Measurements from ENCODE around the gene INAFM1. TPM values are rescaled to one million over a fixed set of nuclear protein-coding genes. Genes with fewer than 3 reads are reported as not detected.
"Not testable (repeated sequence)": the region's sequence is repeated elsewhere in the genome, so short reads cannot be mapped to it uniquely, and the experiment has no call there.

Gene INAFM1
- polyA plus RNA-seq, 1 of the 3 experiments (the other 2 are of a cell fraction), result 5.5 TPM

DNA sequence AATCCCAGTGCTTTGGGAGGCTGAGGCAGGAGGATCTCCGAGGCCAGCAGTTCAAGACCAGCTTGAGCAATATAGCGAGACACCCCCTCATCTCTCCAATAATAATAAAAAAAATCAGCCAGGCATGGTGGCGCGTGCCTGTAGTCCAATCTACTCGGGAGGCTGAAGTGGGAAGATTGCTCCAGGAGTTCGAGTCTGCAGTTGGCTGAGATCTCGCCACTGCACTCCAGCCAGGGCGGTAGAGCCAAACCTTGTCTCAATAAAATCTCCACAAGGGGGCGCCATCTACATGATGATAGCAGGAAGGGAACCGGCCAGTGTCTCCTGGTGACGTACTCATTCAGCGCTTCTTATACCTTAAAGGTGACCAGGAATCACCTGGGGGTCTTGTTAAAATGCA is 21.4 kb downstream of the INAFM1 start:
- Histone ChIP-seq H3K79me2 (ENCODE audit: insufficient read depth) (no peaks in the 10 kb centered on the region), H3K27ac (ENCODE audit: low read depth in 2 of 2, low read length in 1 of 2) (no peak overlapping the region), H2AFZ (ENCODE audit: low read depth) (no peak overlapping the region), H3K36me3 (replicated peaks in 1 of 2; ENCODE audit: control insufficient read depth in 1 of 2, insufficient read depth in 2 of 2, low read length in 1 of 2) (no peaks in the 10 kb centered on the region), H4K20me1 (ENCODE audit: insufficient read depth) (no peaks in the 10 kb centered on the region), H3K27me3 (ENCODE audit: insufficient read depth) (no peaks in the 10 kb centered on the region), H3K4me1 (ENCODE audit: control insufficient read depth in 1 of 2, insufficient read depth in 2 of 2, low read depth in 1 of 2, low read length in 1 of 2) (no peaks in the 10 kb centered on the region), H3K4me2 (no peak overlapping the region), H3K9me2 (no peaks in the 10 kb centered on the region), H3F3A (replicated peaks; ENCODE audit: insufficient read depth) (peaks cover 3% of the 10 kb centered on the region), H3K9ac (no peak overlapping the region), H3K9me3 (no peaks in the 10 kb centered on the region), H3K4me3 (ENCODE audit: low read depth in 2 of 2, low read length in 1 of 2) (peak overlapping the region in 1 of 2 experiments; percentile 23; a peak in 1 of 4 replicates)
- POLR2A ChIA-PET, result no interaction called here
- WGBS (ENCODE audit: low lambda C conversion rate), result 23% methylated on average over 12 of the region's 12 CpGs
- CTCF ChIA-PET, result interaction anchor here (0.6 to 10.5 kb wide), 27 partner anchors 10 to 449 kb away, joined by 3 to 108 read pairs (median 4); partner anchors contain the start of genes C5AR1, DHX34, INAFM1 and NOP53
- TF ChIP-seq, protein P1, sequence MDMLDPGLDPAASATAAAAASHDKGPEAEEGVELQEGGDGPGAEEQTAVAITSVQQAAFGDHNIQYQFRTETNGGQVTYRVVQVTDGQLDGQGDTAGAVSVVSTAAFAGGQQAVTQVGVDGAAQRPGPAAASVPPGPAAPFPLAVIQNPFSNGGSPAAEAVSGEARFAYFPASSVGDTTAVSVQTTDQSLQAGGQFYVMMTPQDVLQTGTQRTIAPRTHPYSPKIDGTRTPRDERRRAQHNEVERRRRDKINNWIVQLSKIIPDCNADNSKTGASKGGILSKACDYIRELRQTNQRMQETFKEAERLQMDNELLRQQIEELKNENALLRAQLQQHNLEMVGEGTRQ (IDR thresholded peaks at IDR 0.05; ENCODE audit: borderline replicate concordance, low read depth, low read length), result no peak
- no peak for TF ChIP-seq TAF1 (IDR thresholded peaks at IDR 0.05; ENCODE audit: borderline replicate concordance, low read depth, low read length)
- no peak for TF ChIP-seq JUND (IDR thresholded peaks at IDR 0.05)
- TF ChIP-seq EP300 (IDR thresholded peaks at IDR 0.05; ENCODE audit: borderline replicate concordance in 1 of 2, low read depth in 1 of 2, low read length in 1 of 2), result no peak
- peak; percentile 91 for TF ChIP-seq RAD21 (IDR thresholded peaks at IDR 0.05; ENCODE audit: low read length)
- TF ChIP-seq GATA2 (CRISPR knock-in tag; IDR thresholded peaks at IDR 0.05), result no peak
- no peak for TF ChIP-seq RCOR1 (IDR thresholded peaks at IDR 0.05; ENCODE audit: low read length)
- TF ChIP-seq FOSL2 (IDR thresholded peaks at IDR 0.05; ENCODE audit: borderline replicate concordance, low read depth), result no peak
- TF ChIP-seq SIN3A (IDR thresholded peaks at IDR 0.05; ENCODE audit: borderline replicate concordance, low read depth, low read length), result no peak
- TF ChIP-seq SMC3 (IDR thresholded peaks at IDR 0.05; ENCODE audit: low read depth, low read length), result peak; percentile 75
- TF ChIP-seq POLR2AphosphoS5 (IDR thresholded peaks at IDR 0.05; ENCODE audit: low read depth, low read length), result no peak
- TF ChIP-seq FOXM1 (IDR thresholded peaks at IDR 0.05; ENCODE audit: low read depth), result no peak
- peak; percentile 78 for TF ChIP-seq CTCF (IDR thresholded peaks at IDR 0.05)
- no peak for TF ChIP-seq ZBTB33 (IDR thresholded peaks at IDR 0.05; ENCODE audit: borderline replicate concordance, low read depth)
- no peak for TF ChIP-seq MAX (IDR thresholded peaks at IDR 0.05; ENCODE audit: low read depth)
- TF ChIP-seq, protein P2, sequence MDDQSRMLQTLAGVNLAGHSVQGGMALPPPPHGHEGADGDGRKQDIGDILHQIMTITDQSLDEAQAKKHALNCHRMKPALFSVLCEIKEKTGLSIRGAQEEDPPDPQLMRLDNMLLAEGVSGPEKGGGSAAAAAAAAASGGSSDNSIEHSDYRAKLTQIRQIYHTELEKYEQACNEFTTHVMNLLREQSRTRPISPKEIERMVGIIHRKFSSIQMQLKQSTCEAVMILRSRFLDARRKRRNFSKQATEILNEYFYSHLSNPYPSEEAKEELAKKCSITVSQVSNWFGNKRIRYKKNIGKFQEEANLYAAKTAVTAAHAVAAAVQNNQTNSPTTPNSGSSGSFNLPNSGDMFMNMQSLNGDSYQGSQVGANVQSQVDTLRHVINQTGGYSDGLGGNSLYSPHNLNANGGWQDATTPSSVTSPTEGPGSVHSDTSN (IDR thresholded peaks at IDR 0.05), result no peak
- no peak for TF ChIP-seq TEAD4 (IDR thresholded peaks at IDR 0.05; ENCODE audit: borderline replicate concordance, insufficient read depth)
- TF ChIP-seq MEF2A (IDR thresholded peaks at IDR 0.05; ENCODE audit: borderline replicate concordance, low read depth), result no peak
- no peak for TF ChIP-seq ELF1 (IDR thresholded peaks at IDR 0.05)
- DNase-seq, result peak; percentile 78

GRCh38 chr19:47300867-47301266 is 26.2 kb downstream of the INAFM1 start:
- H4K20me1 ChIP-seq (ENCODE audit: insufficient read depth); H3K9me3 ChIP-seq; H3K4me2 ChIP-seq; DNase-seq; H3K36me3 ChIP-seq (replicated peaks in 1 of 2; ENCODE audit: control insufficient read depth in 1 of 2, insufficient read depth in 2 of 2, low read length in 1 of 2); H3K4me3 ChIP-seq (ENCODE audit: low read depth in 2 of 2, low read length in 1 of 2); H3K27me3 ChIP-seq (ENCODE audit: insufficient read depth); H3K79me2 ChIP-seq (ENCODE audit: insufficient read depth); H3K4me1 ChIP-seq (ENCODE audit: control insufficient read depth in 1 of 2, insufficient read depth in 2 of 2, low read depth in 1 of 2, low read length in 1 of 2); H3K9me2 ChIP-seq; POLR2A ChIA-PET; H3K27ac ChIP-seq (ENCODE audit: low read depth in 2 of 2, low read length in 1 of 2); H3K9ac ChIP-seq; H2AFZ ChIP-seq (ENCODE audit: low read depth): not testable (repeated sequence)
- WGBS (ENCODE audit: low lambda C conversion rate), result 94% methylated on average over 14 of the region's 14 CpGs
- CTCF ChIA-PET, result interaction anchor here (1.4 to 2.2 kb wide), 2 partner anchors 16 to 85 kb away, joined by 3 to 5 read pairs; no protein-coding TSS in a partner anchor
- peaks cover 14% of the 10 kb centered on the region for H3F3A ChIP-seq (replicated peaks; ENCODE audit: insufficient read depth)
